HFFc6 (cell line): ENCODE data around the gene CTNND2. TPM values are rescaled to one million over a fixed set of nuclear protein-coding genes. Genes with fewer than 3 reads are reported as not detected.

Source experiments
- DNase-seq: peaks from one replicate; pipeline ENCODE4 v3.0.0-alpha.2; 2018
- H3K27ac Mint-ChIP-seq: 2 replicates; pipeline ENCODE4 v1.8.0; 2020; ENCODE audit warnings: mild to moderate bottlenecking, mixed read lengths
- H3K27me3 Mint-ChIP-seq: 2 replicates; pipeline ENCODE4 v1.8.0; 2021; ENCODE audit warnings: mild to moderate bottlenecking, moderate library complexity, mixed read lengths; ENCODE audit not compliant: insufficient read depth
- H3K36me3 Mint-ChIP-seq: 2 replicates; pipeline ENCODE4 v1.8.0; 2021; ENCODE audit warnings: low read depth, mixed read lengths
- H3K4me1 Mint-ChIP-seq: 2 replicates; pipeline ENCODE4 v1.8.0; 2020; ENCODE audit warnings: low read depth, mixed read lengths
- H3K4me3 Mint-ChIP-seq: 2 replicates; pipeline ENCODE4 v1.8.0; 2020; ENCODE audit warnings: mild to moderate bottlenecking, moderate library complexity, mixed read lengths
- H3K9me3 Mint-ChIP-seq: 2 replicates; pipeline ENCODE4 v1.8.0; 2020; ENCODE audit warnings: mild to moderate bottlenecking, mixed read lengths
- total RNA-seq, 6 experiments: library from RNA; stranded (reverse); fragmentation: NEBNext Ultra II Directional; extraction: Animal tissue kit (Norgen Biotek cat#: 25700); gene quantifications; 2 replicates in 1 of 6; 3 replicates in 5 of 6; pipeline ENCODE4 v1.2.3, GENCODE V29; 2021
- TF ChIP-seq, protein P1 (sequence below): fragments of 200-600 bp; sonication (generic); IDR thresholded peaks from 2 replicates; pipeline ENCODE4 v1.5.0; 2021; ENCODE audit warnings: antibody characterized with exemption, mild to moderate bottlenecking

CTNND2 gene
- total RNA-seq, 6 experiments from 2014 or later = not detected

DNA sequence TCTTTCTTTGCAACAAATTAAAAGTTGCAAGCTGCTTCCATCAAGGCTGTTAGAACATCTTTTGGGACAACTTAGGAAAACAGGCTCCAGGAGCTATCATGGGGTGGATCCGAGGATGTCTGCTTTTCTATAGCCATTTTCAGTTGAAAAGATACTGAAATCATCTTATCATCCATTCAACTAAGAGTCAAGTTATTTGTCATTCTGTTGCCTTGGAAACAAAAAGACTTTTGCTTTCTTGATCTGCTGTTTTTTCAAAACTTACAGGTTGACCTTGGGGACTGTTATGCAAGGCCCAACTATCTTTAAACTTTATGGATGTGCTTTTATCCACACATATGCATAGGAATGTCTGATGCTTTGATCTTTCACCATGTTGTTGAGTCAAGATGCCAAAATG lies 597.9 kb downstream of the CTNND2 start:
- no peak for DNase-seq
- TF ChIP-seq, protein P1, sequence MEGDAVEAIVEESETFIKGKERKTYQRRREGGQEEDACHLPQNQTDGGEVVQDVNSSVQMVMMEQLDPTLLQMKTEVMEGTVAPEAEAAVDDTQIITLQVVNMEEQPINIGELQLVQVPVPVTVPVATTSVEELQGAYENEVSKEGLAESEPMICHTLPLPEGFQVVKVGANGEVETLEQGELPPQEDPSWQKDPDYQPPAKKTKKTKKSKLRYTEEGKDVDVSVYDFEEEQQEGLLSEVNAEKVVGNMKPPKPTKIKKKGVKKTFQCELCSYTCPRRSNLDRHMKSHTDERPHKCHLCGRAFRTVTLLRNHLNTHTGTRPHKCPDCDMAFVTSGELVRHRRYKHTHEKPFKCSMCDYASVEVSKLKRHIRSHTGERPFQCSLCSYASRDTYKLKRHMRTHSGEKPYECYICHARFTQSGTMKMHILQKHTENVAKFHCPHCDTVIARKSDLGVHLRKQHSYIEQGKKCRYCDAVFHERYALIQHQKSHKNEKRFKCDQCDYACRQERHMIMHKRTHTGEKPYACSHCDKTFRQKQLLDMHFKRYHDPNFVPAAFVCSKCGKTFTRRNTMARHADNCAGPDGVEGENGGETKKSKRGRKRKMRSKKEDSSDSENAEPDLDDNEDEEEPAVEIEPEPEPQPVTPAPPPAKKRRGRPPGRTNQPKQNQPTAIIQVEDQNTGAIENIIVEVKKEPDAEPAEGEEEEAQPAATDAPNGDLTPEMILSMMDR = no peak
- Mint-ChIP-seq H3K27me3 (no peaks in the 10 kb centered on the region; the same call in 1 of the 2 replicates), H3K4me1 (no peaks in the 10 kb centered on the region), H3K9me3 (no peaks in the 10 kb centered on the region), H3K4me3 (no peak overlapping the region), H3K27ac (no peak overlapping the region), H3K36me3 (no peaks in the 10 kb centered on the region)

DNA sequence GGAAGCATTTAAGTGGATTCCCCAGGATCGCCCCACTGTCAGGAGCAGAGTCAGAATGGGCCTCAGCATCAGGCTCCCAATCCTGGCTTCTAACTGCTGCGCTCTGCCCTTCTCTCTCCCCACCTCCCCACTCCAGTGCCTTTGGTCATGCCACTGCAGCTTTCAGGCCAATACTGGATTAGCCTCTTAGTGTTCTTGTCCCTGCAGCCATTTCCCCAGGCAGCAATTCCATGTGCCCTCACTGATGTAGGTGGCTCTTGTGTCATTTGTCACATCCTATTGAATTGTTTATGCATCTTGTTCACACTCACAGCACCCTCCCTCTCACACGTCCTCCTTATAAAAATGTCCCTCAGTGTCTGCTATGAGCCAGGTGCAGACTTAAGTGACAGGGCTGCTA lies 599.0 kb downstream of the CTNND2 start:
- no peaks in the 10 kb centered on the region for H3K4me1 Mint-ChIP-seq
- H3K36me3 Mint-ChIP-seq = no peaks in the 10 kb centered on the region
- H3K4me3 Mint-ChIP-seq = no peak overlapping the region
- no peaks in the 10 kb centered on the region; the same call in 1 of the 2 replicates for H3K27me3 Mint-ChIP-seq
- H3K27ac Mint-ChIP-seq = no peak overlapping the region
- TF ChIP-seq, protein P1 = no peak
- no peaks in the 10 kb centered on the region for H3K9me3 Mint-ChIP-seq
- DNase-seq = no peak

DNA sequence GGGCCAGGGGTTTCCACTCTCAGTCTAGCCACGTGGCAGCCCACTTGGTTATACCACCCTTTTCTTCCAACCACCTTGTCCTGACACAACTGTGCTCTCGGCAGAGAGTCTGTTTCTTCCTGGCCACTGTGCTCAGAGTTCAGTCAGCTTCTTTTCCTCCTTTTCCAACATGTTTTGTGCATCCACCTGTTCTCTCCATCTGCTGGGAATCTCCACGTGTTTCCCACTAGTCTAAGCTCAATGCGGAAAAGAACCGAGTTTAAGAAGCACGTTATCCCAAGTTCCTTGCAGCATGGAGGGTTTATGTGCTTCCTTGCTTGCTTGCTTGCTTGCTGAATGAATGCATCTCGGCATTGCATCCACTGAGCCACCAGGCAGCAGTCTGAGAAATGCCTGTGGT lies 599.6 kb downstream of the CTNND2 start:
- Mint-ChIP-seq H3K36me3 (no peaks in the 10 kb centered on the region), H3K27ac (no peak overlapping the region), H3K9me3 (no peaks in the 10 kb centered on the region), H3K4me3 (no peak overlapping the region), H3K4me1 (no peaks in the 10 kb centered on the region), H3K27me3 (no peaks in the 10 kb centered on the region; the same call in 1 of the 2 replicates)
- no peak for DNase-seq
- TF ChIP-seq, protein P1 = no peak

DNA sequence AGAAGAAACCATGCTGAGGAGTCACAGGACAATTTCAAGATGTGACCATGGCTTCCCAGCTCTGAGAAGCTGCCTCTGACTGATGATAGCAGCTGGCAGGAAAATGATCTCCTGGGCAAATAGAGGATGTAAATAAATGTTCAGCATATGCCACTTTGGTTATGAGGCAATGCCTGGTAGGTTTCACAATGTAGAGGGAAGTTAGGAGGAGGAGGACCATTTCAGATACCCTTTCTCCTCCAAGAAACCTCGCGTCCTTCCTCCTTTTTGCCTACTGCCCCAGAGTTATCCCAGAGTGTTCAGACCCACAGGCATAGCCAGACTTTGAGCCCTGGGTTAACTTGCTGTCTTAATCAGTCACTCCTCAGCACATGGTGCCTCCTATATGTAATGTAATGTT lies 601.6 kb downstream of the CTNND2 start:
- no peak overlapping the region for H3K27ac Mint-ChIP-seq
- DNase-seq = no peak

DNA sequence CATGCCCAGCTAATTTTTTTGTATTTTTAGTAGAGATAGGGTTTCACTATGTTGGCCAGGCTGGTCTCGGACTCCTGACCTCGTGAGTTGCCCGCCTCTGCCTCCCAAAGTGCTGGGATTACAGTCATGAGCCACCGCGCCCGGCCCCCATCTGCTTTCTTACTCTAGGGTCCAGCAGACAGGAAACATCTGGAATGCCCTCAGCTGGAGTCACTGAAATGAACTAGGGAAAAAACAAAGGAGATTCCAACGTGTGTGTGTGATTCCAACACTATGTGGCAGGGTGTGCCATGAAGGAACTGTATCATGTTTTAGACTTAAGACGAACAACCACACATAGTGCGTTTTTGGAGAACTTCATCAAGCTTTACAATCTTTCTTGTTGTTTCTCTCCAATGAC lies 603.1 kb downstream of the CTNND2 start:
- H3K9me3 Mint-ChIP-seq = no peaks in the 10 kb centered on the region; the same call in 1 of the 2 replicates
- peaks cover 2% of the 10 kb centered on the region for H3K27me3 Mint-ChIP-seq
- no peak overlapping the region for H3K27ac Mint-ChIP-seq
- no peak for DNase-seq
- no peak overlapping the region for H3K4me3 Mint-ChIP-seq
- H3K4me1 Mint-ChIP-seq = no peaks in the 10 kb centered on the region
- H3K36me3 Mint-ChIP-seq = no peaks in the 10 kb centered on the region
- TF ChIP-seq, protein P1 = no peak

More for the DNA sequence above, 601.6 kb downstream of the CTNND2 start:
- TF ChIP-seq, protein P1 = no peak
- Mint-ChIP-seq H3K4me3 (no peak overlapping the region), H3K9me3 (no peaks in the 10 kb centered on the region), H3K27me3 (peaks cover 2% of the 10 kb centered on the region), H3K4me1 (no peaks in the 10 kb centered on the region), H3K36me3 (no peaks in the 10 kb centered on the region)

DNA sequence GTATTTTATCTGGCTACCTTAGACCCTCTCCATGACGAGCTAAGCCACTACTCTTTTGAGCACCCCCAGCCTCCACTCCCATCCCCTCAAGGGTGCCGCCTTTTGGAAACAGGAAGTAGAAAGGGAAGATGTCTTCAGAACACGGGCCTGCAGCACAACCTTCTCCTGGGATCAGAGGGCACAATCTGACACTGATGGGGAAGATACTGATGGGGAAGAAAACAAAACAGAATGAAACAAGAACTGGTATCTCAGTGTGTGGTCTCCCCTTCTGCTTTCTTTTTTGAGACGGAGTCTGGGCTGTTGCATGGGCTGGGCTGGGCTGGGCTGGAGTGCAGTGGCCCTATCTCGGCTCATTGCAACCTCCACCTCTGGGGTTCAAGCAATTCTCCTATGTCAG lies 603.5 kb downstream of the CTNND2 start:
- Mint-ChIP-seq H3K9me3 (no peaks in the 10 kb centered on the region; the same call in 1 of the 2 replicates), H3K4me1 (no peaks in the 10 kb centered on the region), H3K27me3 (peaks cover 2% of the 10 kb centered on the region; the same call in 1 of the 2 replicates), H3K27ac (no peak overlapping the region), H3K4me3 (no peak overlapping the region), H3K36me3 (no peaks in the 10 kb centered on the region)
- no peak for DNase-seq
- TF ChIP-seq, protein P1 = no peak
